ENCODE results near the gene GRM8. TPM values are rescaled to one million over a fixed set of nuclear protein-coding genes. Genes with fewer than 3 reads are reported as not detected.

Gene GRM8
- total RNA-seq, 4 donors from 2014 or later, result not detected

GRCh38 chr7:126443951-126444350, 808.8 kb downstream of the GRM8 start:
- DNase-seq (ENCODE audit: low spot score in 2 of 2), result no peak
- WGBS, result 90% methylated on average over 1 of the region's 1 CpG
- Histone ChIP-seq H3K27ac (no peak overlapping the region), H3K4me3 (no peak overlapping the region), H3K9me3 (no peaks in the 10 kb centered on the region), H3K36me3 (no peaks in the 10 kb centered on the region), H3K27me3 (no peaks in the 10 kb centered on the region), H3K4me1 (no peaks in the 10 kb centered on the region)
- no peak for TF ChIP-seq CTCF (IDR thresholded peaks at IDR 0.05)
- no peak for TF ChIP-seq POLR2AphosphoS5 (IDR thresholded peaks at IDR 0.05)
- TF ChIP-seq POLR2A (IDR thresholded peaks at IDR 0.05), result no peak

GRCh38 chr7:126442908-126443307, 809.8 kb downstream of the GRM8 start:
- 84% methylated on average over 3 of the region's 3 CpGs for WGBS
- no peaks in the 10 kb centered on the region for H3K4me1 ChIP-seq
- no peak for TF ChIP-seq POLR2A (IDR thresholded peaks at IDR 0.05)
- TF ChIP-seq CTCF (IDR thresholded peaks at IDR 0.05), result no peak
- TF ChIP-seq POLR2AphosphoS5 (IDR thresholded peaks at IDR 0.05), result no peak
- no peak overlapping the region for H3K4me3 ChIP-seq
- no peak for DNase-seq (ENCODE audit: low spot score in 2 of 2)
- no peaks in the 10 kb centered on the region for H3K36me3 ChIP-seq
- H3K9me3 ChIP-seq, result no peaks in the 10 kb centered on the region
- no peak overlapping the region for H3K27ac ChIP-seq
- no peaks in the 10 kb centered on the region for H3K27me3 ChIP-seq

- no peak for TF ChIP-seq POLR2AphosphoS5 (IDR thresholded peaks at IDR 0.05)
- TF ChIP-seq POLR2A (IDR thresholded peaks at IDR 0.05), result no peak
- no peak for TF ChIP-seq CTCF (IDR thresholded peaks at IDR 0.05)
- no peak for TF ChIP-seq EP300 (IDR thresholded peaks at IDR 0.05)
- no peaks in the 10 kb centered on the region for H3K4me1 ChIP-seq
- no peak overlapping the region for H3K4me3 ChIP-seq
- H3K27ac ChIP-seq, result no peak overlapping the region
- 52% methylated on average over 2 of the region's 2 CpGs for WGBS
- no peaks in the 10 kb centered on the region for H3K27me3 ChIP-seq
- no peaks in the 10 kb centered on the region for H3K9me3 ChIP-seq
- DNase-seq (ENCODE audit: low spot score in 2 of 2), result no peak
- H3K36me3 ChIP-seq, result no peaks in the 10 kb centered on the region
Measured at GRCh38 chr7:126441745-126442144, 811.0 kb downstream of the GRM8 start.

- no peak overlapping the region for H3K4me3 ChIP-seq
- no peaks in the 10 kb centered on the region for H3K36me3 ChIP-seq
- H3K9me3 ChIP-seq, result no peaks in the 10 kb centered on the region
- TF ChIP-seq POLR2AphosphoS5 (IDR thresholded peaks at IDR 0.05), result no peak
- no peak for TF ChIP-seq CTCF (IDR thresholded peaks at IDR 0.05)
- WGBS, result 93% methylated on average over 2 of the region's 2 CpGs
- no peaks in the 10 kb centered on the region for H3K4me1 ChIP-seq
- no peaks in the 10 kb centered on the region for H3K27me3 ChIP-seq
- no peak for DNase-seq (ENCODE audit: low spot score in 2 of 2)
- no peak overlapping the region for H3K27ac ChIP-seq
Measured at GRCh38 chr7:126440542-126440941, 812.2 kb downstream of the GRM8 start.

GRCh38 chr7:126436213-126436868, 816.4 kb downstream of the GRM8 start:
- DNase-seq (ENCODE audit: low spot score in 2 of 2), result no peak
- H3K36me3 ChIP-seq, result no peaks in the 10 kb centered on the region
- no peak overlapping the region for H3K4me3 ChIP-seq
- 65% methylated on average over 2 of the region's 2 CpGs for WGBS
- H3K27me3 ChIP-seq, result no peaks in the 10 kb centered on the region
- H3K4me1 ChIP-seq, result no peaks in the 10 kb centered on the region
- TF ChIP-seq EP300 (IDR thresholded peaks at IDR 0.05) (no peak), POLR2AphosphoS5 (IDR thresholded peaks at IDR 0.05) (no peak)
- H3K9me3 ChIP-seq, result no peaks in the 10 kb centered on the region
- H3K27ac ChIP-seq, result no peak overlapping the region

GRCh38 chr7:126426652-126427051, 826.1 kb downstream of the GRM8 start:
- Histone ChIP-seq H3K4me3 (no peak overlapping the region), H3K27me3 (no peaks in the 10 kb centered on the region), H3K36me3 (no peaks in the 10 kb centered on the region), H3K27ac (no peak overlapping the region), H3K4me1 (no peaks in the 10 kb centered on the region), H3K9me3 (no peaks in the 10 kb centered on the region)
- 95% methylated on average over 1 of the region's 1 CpG for WGBS
- DNase-seq (ENCODE audit: low spot score in 2 of 2), result no peak
- TF ChIP-seq CTCF (IDR thresholded peaks at IDR 0.05), result no peak
- TF ChIP-seq POLR2A (IDR thresholded peaks at IDR 0.05), result no peak
- TF ChIP-seq POLR2AphosphoS5 (IDR thresholded peaks at IDR 0.05), result no peak
- TF ChIP-seq EP300 (IDR thresholded peaks at IDR 0.05), result no peak

All from suprapubic skin (tissue), 4 donors.